Smooth muscle cell (in vitro differentiated cells): ENCODE results near the gene ZSCAN32. TPM values are rescaled to one million over a fixed set of nuclear protein-coding genes. Genes with fewer than 3 reads are reported as not detected.

Source experiments
- DNase-seq: peaks from one replicate; lab custom pipeline; 2025; ENCODE audit not compliant: unreplicated experiment; lab: John Stamatoyannopoulos, UW
- H2AFZ ChIP-seq: fragments of 200-600 bp; sonication (generic); 2 replicates; pipeline ENCODE4 v1.6.0; 2016; ENCODE audit warnings: antibody characterized with exemption, low read depth, mild to moderate bottlenecking
- H3F3A ChIP-seq: fragments of 200-600 bp; sonication (generic); 2 replicates; pipeline ENCODE4 v1.6.0; 2017; ENCODE audit warnings: antibody characterized with exemption, low read depth
- H3K27ac ChIP-seq: fragments of 200-600 bp; sonication (generic); 2 replicates; pipeline ENCODE4 v1.5.1; 2016; ENCODE audit warnings: low read depth, mild to moderate bottlenecking
- H3K27me3 ChIP-seq: fragments of 200-600 bp; sonication (generic); 2 replicates; pipeline ENCODE4 v1.6.1; 2016; ENCODE audit warnings: low read depth, mild to moderate bottlenecking
- H3K36me3 ChIP-seq: fragments of 200-600 bp; sonication (generic); 2 replicates; pipeline ENCODE4 v1.5.1; 2016; ENCODE audit warnings: low read depth
- H3K4me1 ChIP-seq: fragments of 200-600 bp; sonication (generic); 2 replicates; pipeline ENCODE4 v1.5.1; 2016; ENCODE audit warnings: low read depth
- H3K4me2 ChIP-seq: fragments of 200-600 bp; sonication (generic); 2 replicates; pipeline ENCODE4 v1.6.0; 2016; ENCODE audit warnings: mild to moderate bottlenecking
- H3K4me3 ChIP-seq: fragments of 200-600 bp; sonication (generic); 2 replicates; pipeline ENCODE4 v1.5.1; 2016; ENCODE audit warnings: mild to moderate bottlenecking
- H3K79me2 ChIP-seq: fragments of 200-600 bp; sonication (generic); 2 replicates; pipeline ENCODE4 v1.6.0; 2016; ENCODE audit warnings: low read depth, mild to moderate bottlenecking
- H3K9ac ChIP-seq: fragments of 200-600 bp; sonication (generic); 2 replicates; pipeline ENCODE4 v1.6.0; 2016; ENCODE audit warnings: low read depth
- H3K9me3 ChIP-seq: fragments of 200-600 bp; sonication (generic); replicated peaks from 2 replicates; pipeline ENCODE4 v1.5.1; 2016; ENCODE audit warnings: low read depth
- H4K20me1 ChIP-seq: fragments of 200-600 bp; sonication (generic); 2 replicates; pipeline ENCODE4 v1.6.0; 2016; ENCODE audit warnings: low read depth
- WGBS: methylation state at CpG from one replicate; pipeline ENCODE4 v1.1.7; 2016; ENCODE audit warnings: low lambda C conversion rate; 5-methylcytosine and 5-hydroxymethylcytosine counted together
- polyA plus RNA-seq: library from polyadenylated mRNA; unstranded; fragments of >200 nt; fragmentation: Nextera tagmentation; extraction: Ambion mirVana; gene quantifications from 2 replicates; pipeline ENCODE4 v1.2.1, GENCODE V29; 2016
- total RNA-seq: library from RNA; depleted of rRNA; stranded (reverse); fragments of >200 nt; gene quantifications from 2 replicates; pipeline ENCODE4 v1.2.3, GENCODE V29; 2014
- TF ChIP-seq, protein P1 (sequence below): fragments of 200-600 bp; sonication (generic); IDR thresholded peaks from 2 replicates; pipeline ENCODE4 v1.5.1; 2017; ENCODE audit warnings: borderline replicate concordance, mild to moderate bottlenecking, antibody characterized with exemption; ENCODE audit not compliant: insufficient read depth, poor library complexity, severe bottlenecking

The ZSCAN32 gene
- total and polyA plus RNA-seq, 2 experiments from 2014 or later: 7.4 to 13.5 TPM

DNA sequence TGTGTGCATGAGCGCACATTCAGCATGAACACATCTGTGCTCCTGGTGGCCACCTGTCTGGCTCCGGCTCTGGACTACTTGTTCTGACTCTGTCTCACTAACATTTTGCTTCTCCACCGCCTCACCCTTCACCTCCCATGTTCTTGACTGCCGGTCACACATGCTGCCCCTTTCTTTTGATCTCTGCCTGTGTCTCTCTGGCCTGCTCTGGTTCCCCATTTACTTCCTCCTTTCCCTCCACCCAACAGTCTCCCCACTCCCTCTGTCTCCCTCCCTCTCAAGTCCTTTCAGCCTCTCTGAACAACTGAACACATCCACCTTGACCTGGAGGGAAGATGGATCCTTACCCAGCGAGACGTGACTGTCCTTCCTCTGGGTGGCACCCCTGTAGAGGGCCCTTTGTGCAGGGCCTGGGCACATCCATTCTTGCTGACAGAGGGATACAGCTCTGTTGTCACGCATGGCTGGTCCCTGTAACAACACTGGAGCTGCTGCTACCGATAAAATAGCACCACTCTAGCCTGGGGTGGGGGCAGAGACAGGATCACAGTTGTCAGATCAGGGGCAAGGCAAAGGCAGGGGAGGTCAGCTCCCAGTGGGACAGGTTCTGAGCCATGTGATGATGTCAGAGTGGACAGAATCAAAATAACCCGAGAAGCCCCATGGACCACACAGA is 11.0 kb downstream of the ZSCAN32 start:
- Histone ChIP-seq H3F3A (no peaks in the 10 kb centered on the region), H3K4me1 (no peaks in the 10 kb centered on the region), H4K20me1 (no peaks in the 10 kb centered on the region), H3K9me3 (peaks cover 9% of the 10 kb centered on the region), H3K9ac (no peak overlapping the region), H3K4me2 (no peak overlapping the region), H3K4me3 (no peak overlapping the region), H2AFZ (no peak overlapping the region), H3K27me3 (no peaks in the 10 kb centered on the region), H3K27ac (no peak overlapping the region), H3K36me3 (peaks cover 59% of the 10 kb centered on the region), H3K79me2 (no peaks in the 10 kb centered on the region)
- TF ChIP-seq, protein P1, sequence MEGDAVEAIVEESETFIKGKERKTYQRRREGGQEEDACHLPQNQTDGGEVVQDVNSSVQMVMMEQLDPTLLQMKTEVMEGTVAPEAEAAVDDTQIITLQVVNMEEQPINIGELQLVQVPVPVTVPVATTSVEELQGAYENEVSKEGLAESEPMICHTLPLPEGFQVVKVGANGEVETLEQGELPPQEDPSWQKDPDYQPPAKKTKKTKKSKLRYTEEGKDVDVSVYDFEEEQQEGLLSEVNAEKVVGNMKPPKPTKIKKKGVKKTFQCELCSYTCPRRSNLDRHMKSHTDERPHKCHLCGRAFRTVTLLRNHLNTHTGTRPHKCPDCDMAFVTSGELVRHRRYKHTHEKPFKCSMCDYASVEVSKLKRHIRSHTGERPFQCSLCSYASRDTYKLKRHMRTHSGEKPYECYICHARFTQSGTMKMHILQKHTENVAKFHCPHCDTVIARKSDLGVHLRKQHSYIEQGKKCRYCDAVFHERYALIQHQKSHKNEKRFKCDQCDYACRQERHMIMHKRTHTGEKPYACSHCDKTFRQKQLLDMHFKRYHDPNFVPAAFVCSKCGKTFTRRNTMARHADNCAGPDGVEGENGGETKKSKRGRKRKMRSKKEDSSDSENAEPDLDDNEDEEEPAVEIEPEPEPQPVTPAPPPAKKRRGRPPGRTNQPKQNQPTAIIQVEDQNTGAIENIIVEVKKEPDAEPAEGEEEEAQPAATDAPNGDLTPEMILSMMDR: no peak
- 92% methylated on average over 9 of the region's 9 CpGs for WGBS
- DNase-seq: no peak

DNA sequence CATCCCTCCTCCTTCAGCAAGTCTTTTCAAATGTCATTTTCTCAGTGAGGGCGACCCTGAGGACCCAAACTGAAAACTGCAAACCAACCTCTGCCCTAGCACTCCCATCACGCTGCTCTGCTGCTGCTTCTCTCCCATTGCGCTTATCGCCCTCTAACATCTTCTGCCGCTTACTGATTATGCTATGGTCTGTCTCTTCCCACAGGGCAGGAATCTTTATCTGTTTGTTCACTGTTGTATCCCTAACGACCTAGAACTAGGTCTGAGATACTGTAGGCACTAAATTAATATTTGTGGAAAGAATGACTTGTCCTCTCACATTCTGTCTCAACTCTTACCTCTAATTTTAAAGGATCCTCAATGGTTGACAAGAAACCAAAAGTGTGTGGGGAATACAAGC is 12.5 kb downstream of the ZSCAN32 start:
- no peaks in the 10 kb centered on the region for H4K20me1 ChIP-seq
- TF ChIP-seq, protein P1: no peak
- H3K36me3 ChIP-seq: peaks cover 60% of the 10 kb centered on the region
- no peaks in the 10 kb centered on the region for H3F3A ChIP-seq
- H3K79me2 ChIP-seq: no peaks in the 10 kb centered on the region
- no peak overlapping the region for H3K4me2 ChIP-seq
- peaks cover 24% of the 10 kb centered on the region for H3K9me3 ChIP-seq
- no peaks in the 10 kb centered on the region for H3K4me1 ChIP-seq
- no peaks in the 10 kb centered on the region for H3K27me3 ChIP-seq
- DNase-seq: no peak
- H3K27ac ChIP-seq: no peak overlapping the region
- WGBS: 94% methylated on average over 6 of the region's 6 CpGs
- H2AFZ ChIP-seq: no peak overlapping the region
- no peak overlapping the region for H3K9ac ChIP-seq
- no peak overlapping the region for H3K4me3 ChIP-seq

DNA sequence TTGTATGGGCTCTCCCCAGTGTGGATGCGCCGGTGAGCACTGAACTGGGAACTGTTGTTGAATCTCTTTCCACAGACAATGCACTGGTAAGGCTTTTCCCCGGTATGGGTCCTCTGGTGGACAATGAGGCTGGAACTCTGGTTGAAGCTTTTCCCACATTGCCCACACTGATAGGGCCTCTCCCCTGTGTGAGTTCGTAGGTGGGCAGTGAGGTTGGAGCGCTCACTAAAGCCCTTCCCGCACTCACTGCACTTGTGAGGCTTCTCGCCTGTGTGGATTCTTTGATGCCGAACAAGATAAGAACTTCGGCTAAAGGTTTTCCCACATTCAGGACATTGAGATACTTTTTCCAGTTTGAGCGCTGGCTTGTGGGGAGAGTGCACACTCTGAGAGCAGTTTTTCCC is 17.8 kb downstream of the ZSCAN32 start:
- H3K4me2 ChIP-seq: no peak overlapping the region
- no peaks in the 10 kb centered on the region for H3K4me1 ChIP-seq
- H3K36me3 ChIP-seq: peaks cover 47% of the 10 kb centered on the region
- no peak overlapping the region for H3K9ac ChIP-seq
- no peaks in the 10 kb centered on the region for H4K20me1 ChIP-seq
- no peak overlapping the region for H3K27ac ChIP-seq
- DNase-seq: no peak
- no peaks in the 10 kb centered on the region for H3F3A ChIP-seq
- no peak overlapping the region for H2AFZ ChIP-seq
- no peaks in the 10 kb centered on the region for H3K27me3 ChIP-seq
- H3K4me3 ChIP-seq: peak overlapping the region; percentile 16
- peaks cover 59% of the 10 kb centered on the region for H3K9me3 ChIP-seq
- TF ChIP-seq, protein P1: no peak
- 96% methylated on average over 10 of the region's 10 CpGs for WGBS
- no peaks in the 10 kb centered on the region for H3K79me2 ChIP-seq

DNA sequence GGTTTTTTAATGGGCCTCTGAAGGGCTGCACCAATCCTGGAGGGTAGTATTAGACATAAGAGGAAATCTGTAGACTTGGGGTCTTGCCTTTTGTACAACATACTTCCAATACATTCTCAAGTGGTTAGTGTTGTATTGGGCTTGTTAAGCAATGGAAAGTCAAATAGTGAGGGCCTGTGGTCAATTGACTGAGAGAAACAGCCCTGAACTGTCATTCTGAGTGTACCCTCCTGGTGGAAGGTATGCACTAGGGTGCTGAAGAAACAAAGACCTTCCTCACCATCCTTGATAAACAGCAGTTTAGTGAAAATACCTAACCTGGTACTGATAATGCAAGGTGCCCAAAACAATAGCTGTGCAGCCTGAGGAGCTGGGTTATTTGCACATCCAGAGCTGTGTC is 22.9 kb downstream of the ZSCAN32 start:
- Histone ChIP-seq H3K79me2 (no peaks in the 10 kb centered on the region), H2AFZ (no peak overlapping the region), H4K20me1 (no peaks in the 10 kb centered on the region), H3K4me2 (no peak overlapping the region), H3K4me1 (no peaks in the 10 kb centered on the region), H3F3A (no peaks in the 10 kb centered on the region), H3K9ac (no peak overlapping the region), H3K27me3 (no peaks in the 10 kb centered on the region), H3K27ac (no peak overlapping the region), H3K9me3 (peaks cover 33% of the 10 kb centered on the region), H3K36me3 (peaks cover 18% of the 10 kb centered on the region), H3K4me3 (no peak overlapping the region)
- DNase-seq: no peak
- TF ChIP-seq, protein P1: no peak
